Renal pelvis (tissue), 12 donors: Measurements from ENCODE around the gene GRAMD1A. TPM values are rescaled to one million over a fixed set of nuclear protein-coding genes. Genes with fewer than 3 reads are reported as not detected.
"Not testable (repeated sequence)": the region's sequence is repeated elsewhere in the genome, so short reads cannot be mapped to it uniquely, and the experiment has no call there.

Experiments used
- DNase-seq: peaks from one replicate; pipeline ENCODE4 v3.0.0-alpha.2; 2013
- long read RNA-seq, 16 experiments: transcript quantifications; one replicate each; lab custom pipeline, GENCODE V29; 2026
- polyA plus RNA-seq, 3 donors: library from polyadenylated mRNA; unstranded; fragments of 120-200 nt; gene quantifications; one replicate each; pipeline ENCODE4 v1.2.1, GENCODE V29; 2013; ENCODE audit not compliant: insufficient read length in 3 of 3

GRAMD1A gene
- polyA plus RNA-seq: 10 to 100 TPM; 54.9 to 72.8 (median 65.6) TPM
- long read RNA-seq, donor 1, partial matches to known transcripts: 0 of 5 reads
- long read RNA-seq, donor 1, other reads (novel, unspliced or antisense): 5 of 5 reads
- long read RNA-seq, donor 2, partial matches to known transcripts: 0 of 11 reads
- long read RNA-seq, donor 2, other reads (novel, unspliced or antisense): 11 of 11 reads
- long read RNA-seq, donor 3, partial matches to known transcripts: 0 of 2 reads
- long read RNA-seq, donor 3, other reads (novel, unspliced or antisense): 0 of 2 reads
- long read RNA-seq, donor 4, partial matches to known transcripts: 5 of 16 reads
- long read RNA-seq, donor 4, other reads (novel, unspliced or antisense): 8 of 16 reads
- long read RNA-seq, donor 5, partial matches to known transcripts: 0 of 6 reads
- long read RNA-seq, donor 5, other reads (novel, unspliced or antisense): 6 of 6 reads
- long read RNA-seq, donor 6, partial matches to known transcripts: 0 of 9 reads
- long read RNA-seq, donor 6, other reads (novel, unspliced or antisense): 6 of 9 reads
- long read RNA-seq, donor 7, partial matches to known transcripts: 15 of 17 reads
- long read RNA-seq, donor 7, other reads (novel, unspliced or antisense): 0 of 17 reads
- long read RNA-seq, donor 8, partial matches to known transcripts: 0 of 13 reads
- long read RNA-seq, donor 8, other reads (novel, unspliced or antisense): 12 of 13 reads
- long read RNA-seq, donor 9, partial matches to known transcripts: 0 of 9 reads
- long read RNA-seq, donor 9, other reads (novel, unspliced or antisense): 9 of 9 reads
- long read RNA-seq, donor 10, partial matches to known transcripts: 0 of 7 reads
- long read RNA-seq, donor 10, other reads (novel, unspliced or antisense): 5 of 7 reads
- long read RNA-seq, donor 11, partial matches to known transcripts: 0 of 6 reads
- long read RNA-seq, donor 11, other reads (novel, unspliced or antisense): 5 of 6 reads
- long read RNA-seq, donor 12, partial matches to known transcripts: 0 of 28 reads
- long read RNA-seq, donor 12, other reads (novel, unspliced or antisense): 22 of 28 reads
- long read RNA-seq, donor 13, partial matches to known transcripts: 5 of 5 reads
- long read RNA-seq, donor 13, other reads (novel, unspliced or antisense): 0 of 5 reads
- long read RNA-seq, donor 14: 0 reads
- long read RNA-seq, donor 15, partial matches to known transcripts: 0 of 16 reads
- long read RNA-seq, donor 15, other reads (novel, unspliced or antisense): 12 of 16 reads
- long read RNA-seq, donor 16, partial matches to known transcripts: 0 of 8 reads
- long read RNA-seq, donor 16, other reads (novel, unspliced or antisense): 5 of 8 reads

DNA sequence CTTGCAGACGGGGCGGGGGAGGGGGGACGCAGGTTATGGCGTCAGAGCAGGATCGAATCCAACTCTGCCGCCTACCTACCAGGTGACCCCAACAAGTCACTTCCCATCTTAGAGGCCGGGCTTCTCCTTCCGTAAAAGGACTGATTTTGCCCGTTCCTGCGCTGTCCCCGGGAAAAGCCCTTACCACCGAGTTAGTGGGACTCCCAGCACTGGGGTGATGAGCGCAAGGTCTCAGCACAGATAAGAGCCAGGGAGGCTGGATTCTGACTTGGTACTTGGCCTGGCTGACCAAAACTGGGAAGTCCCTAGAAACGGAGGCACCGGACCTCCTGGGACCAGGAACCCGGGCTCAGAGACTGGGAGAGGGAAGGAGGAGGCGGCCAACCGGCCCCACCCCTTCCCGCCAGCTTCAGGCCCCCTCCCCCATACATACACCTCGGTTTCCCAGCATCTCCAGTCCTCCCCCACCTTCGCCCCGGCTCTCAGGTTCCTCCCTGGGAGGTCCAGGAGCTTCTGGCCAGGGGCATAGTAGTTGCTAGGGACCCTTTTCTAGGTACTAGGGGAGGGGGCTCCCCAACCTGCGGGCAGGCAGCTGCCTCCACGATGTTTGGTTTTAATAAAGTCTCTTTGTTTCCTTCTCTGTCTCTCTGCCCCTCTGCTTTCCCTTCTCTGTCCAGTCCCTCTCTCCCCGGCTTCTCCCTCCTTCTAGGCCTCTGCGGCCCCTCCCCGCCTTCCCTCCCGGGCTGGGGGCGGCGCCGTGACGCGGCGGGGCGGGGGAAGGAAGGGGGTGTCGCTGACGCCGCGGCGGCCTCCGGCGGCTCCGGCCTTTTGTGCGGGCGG, at the start of gene GRAMD1A:
TSS of gene GRAMD1A (plus strand) at position 826 of the 840 bp plus-strand sequence. CDS start 156 bp downstream, outside the sequence.
- DNase-seq: peak; percentile 91

DNA sequence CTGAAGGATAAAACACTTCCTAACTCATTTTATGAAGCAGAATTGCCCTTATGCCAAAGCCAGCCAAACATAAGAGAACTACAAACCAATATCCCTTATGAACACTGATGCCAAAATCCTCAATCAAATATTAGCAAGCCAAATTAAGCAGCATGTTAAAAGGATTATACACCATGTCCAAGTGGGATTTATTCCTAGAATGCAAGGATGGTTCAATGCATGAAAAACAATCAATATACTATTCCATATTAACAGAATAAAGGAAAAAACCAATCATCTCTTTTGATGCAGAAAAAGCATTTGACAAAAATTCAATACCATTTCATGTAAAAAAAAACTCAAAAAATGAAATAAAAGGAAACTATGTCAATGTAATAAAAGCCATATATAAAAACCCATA, 47.0 kb upstream of the GRAMD1A start:
- DNase-seq: no peak

DNA sequence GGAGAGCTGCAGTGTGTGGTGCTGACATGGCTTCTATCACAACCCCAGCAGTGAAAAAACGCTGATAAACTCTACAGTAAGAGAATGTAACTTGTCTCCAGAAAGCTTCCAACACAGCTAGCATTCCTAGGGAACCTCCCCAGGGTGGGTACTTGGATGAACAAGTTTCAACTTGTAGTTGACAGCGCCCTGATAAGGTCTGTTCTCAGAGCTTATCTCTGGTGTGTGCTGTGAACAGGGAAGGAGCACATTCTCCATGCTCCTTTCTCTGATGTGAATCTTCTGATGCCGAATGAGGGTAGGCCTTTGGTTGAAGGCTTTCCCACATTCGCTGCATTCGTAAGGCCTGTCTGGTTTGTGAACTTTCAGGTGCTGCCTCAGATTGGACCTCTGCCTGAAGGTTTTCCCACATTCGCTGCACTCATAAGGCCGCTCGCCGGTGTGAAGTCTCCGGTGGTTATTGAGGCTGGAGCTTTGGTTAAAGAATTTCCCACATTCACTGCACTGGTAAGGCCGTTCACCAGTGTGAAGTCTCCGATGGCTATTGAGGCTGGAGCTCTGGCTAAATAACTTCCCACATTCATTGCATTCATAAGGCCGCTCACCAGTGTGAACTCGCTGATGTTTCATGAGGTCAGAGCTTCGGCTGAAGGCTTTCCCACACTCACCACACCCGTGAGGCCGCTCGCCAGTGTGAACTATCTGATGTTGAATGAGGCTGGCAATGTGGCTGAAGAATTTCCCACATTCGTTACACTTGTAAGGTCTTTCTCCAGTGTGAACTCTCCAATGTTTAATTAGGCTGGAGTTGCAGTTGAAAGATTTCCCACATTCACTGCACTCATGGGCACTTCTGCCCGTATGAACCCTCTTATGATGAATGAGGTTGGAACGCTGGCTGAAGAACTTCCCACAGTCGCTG, 42.0 kb upstream of the GRAMD1A start:
- no peak for DNase-seq

DNA sequence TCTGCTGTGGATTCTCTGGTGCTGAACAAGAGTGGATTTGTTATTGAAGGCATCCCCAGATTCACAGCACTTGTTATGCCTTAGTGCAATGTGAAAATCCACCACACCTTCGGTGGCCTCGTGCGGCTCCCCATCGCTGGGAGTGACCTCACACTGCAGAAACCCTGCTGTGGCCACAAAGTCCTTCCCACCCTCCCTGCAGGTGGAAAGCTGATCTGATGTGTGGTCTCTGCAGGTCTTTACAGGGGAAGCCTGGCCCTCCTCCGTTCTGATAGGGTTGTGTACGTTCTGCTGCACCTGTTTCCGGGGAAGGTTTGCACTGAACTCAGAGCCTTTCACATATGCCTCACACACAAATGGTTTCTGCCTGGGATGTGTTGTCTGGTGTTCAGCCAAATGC, 41.1 kb upstream of the GRAMD1A start:
- DNase-seq: no peak

DNA sequence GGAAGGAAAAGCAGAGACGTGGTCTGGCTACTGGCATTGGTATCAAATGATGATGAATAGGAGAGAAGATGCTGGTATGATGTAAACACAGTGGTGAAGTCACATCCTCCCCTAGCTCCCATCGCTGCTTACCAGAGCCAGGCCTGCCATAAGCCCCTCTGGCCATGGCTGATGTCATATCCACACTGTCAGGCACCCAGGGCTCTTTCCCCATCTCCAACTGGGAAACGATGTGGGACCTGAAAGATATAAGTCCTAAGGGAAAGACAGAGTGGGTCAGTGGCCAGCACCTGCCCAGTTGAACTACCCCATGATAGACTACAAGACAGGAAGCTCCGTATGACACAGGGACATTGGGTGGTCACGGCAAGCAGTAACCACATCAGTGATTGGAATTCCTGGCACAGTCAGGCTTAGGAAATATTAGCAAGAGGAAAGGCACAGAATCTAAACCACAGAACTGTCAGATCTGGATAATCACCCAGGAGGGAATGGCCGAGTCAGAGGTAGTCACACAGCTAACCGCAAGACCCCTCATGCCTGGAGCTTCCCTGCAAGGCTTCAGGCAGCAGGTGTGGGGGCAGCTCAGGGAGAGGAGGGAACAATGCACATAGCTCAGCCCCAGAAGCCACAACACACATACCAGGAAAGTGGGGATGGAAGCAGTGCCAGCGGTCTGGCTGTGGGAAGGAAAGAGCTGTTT, 39.9 kb upstream of the GRAMD1A start:
- DNase-seq: no peak

DNA sequence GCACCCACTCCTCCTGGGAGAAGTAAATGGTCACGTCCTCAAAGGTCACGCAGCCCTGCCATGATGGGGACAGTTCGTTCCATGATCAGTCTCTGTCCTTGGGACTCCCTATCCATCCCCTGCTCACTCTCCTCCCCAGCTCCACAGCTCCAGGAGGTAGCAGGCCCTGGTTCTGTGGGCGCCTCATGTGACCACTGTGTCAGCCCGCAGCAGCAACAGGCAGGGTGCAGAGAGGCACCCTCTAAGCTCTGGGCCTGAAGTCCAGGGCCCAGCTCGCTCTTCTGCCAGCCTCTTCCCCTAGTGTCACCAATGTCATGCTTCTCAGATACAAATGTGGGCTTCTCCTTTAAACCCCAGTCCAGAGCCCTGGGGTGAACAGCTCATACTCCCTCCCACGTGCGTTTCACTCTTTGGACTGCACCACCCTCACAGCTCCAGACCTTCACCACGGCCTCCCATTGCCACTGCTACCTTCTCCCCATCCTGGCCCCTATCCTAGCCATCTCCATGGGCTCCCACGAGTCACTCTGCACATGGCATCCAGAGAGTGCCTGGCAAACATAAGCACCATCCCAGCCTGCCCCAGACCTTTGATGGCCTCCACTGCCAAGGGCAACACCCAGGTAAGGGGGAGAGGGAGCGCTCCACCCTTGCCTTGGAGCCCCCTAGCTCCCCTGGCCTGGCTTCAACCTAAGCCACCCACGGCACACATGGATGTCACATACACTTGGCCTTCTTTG, 39.0 kb upstream of the GRAMD1A start:
- no peak for DNase-seq

DNA sequence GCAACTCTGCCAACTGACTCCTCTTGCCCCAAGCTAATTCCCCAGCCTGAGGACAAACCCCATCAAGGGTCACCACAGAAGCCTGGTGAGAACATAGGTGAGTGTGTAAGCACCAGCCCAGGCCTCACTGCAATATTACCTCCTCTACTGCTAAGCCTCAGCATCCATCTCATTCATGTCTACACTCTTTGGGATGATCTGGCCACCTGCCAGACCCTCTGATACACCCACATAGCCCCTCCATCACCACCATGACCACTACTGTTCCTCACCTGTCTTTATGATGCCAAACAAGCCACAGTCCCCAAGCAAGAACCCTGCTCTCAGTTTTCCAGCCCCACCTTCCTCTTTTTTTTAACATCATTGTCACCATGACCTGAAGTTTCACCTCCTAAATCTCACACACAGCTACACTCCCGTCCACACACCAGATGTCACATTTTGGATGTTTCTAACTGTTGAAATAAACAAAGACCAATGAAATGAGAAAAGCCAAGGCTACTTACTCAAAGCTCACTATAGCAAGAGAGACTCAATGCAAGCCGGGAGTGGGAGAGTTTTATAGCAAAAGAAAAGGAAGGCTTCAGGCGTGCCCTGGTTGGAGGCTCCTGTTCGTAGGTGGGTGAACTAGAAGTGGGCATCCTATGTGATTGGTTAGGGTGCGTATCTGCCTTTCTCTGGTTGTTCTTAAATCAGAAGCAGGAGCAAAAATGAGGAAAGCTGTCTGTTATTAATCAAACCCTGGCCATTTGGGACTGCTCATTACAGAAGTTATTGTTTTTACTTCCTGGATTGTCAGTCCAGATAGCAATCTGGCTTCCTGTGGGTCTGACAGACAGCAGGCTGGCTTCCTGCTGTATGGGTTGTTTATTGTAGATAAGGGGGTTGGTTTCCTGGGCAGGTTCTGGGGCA, 38.1 kb upstream of the GRAMD1A start:
- DNase-seq: no peak

DNA sequence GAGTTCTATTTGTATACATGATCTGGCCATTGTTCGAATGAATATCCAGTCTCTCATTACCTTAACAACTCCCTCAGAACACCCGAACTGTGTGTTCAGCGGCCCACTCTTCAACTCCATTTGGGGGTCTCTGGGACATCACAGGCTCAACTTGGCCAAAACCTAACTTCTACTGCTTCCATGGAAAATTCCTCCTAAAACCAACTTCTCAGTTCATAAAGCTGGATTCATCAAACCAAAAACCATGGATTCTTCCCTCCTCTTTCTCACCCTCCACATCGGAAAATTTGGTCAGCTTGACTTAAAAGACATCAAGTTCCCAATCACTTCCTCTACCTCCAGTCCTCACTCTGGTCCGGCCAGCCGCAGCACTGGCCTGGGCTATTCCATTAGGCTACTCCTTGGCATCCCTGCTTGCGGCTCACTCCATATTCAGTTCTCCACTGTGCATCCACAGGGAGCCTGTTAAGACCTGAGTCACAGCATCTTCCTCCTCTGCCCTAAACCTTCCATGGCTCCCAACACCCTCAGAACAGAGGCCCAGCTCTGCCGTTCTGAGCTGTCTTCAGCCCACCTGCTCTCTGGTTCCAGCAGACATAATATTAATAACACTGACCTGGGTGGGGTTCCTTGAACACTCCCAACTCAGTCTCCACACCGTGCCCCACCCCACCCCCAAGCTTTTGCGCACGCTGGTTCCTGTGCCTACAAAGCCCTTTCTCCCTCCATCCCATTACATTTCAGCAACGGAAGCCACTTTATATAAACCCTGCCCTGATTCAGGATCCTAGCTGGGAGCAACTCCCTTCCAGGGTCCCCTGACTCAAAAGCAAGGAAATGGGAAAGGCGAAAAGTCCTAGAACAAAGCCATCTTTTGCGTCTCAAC, 37.2 kb upstream of the GRAMD1A start:
- no peak for DNase-seq

DNA sequence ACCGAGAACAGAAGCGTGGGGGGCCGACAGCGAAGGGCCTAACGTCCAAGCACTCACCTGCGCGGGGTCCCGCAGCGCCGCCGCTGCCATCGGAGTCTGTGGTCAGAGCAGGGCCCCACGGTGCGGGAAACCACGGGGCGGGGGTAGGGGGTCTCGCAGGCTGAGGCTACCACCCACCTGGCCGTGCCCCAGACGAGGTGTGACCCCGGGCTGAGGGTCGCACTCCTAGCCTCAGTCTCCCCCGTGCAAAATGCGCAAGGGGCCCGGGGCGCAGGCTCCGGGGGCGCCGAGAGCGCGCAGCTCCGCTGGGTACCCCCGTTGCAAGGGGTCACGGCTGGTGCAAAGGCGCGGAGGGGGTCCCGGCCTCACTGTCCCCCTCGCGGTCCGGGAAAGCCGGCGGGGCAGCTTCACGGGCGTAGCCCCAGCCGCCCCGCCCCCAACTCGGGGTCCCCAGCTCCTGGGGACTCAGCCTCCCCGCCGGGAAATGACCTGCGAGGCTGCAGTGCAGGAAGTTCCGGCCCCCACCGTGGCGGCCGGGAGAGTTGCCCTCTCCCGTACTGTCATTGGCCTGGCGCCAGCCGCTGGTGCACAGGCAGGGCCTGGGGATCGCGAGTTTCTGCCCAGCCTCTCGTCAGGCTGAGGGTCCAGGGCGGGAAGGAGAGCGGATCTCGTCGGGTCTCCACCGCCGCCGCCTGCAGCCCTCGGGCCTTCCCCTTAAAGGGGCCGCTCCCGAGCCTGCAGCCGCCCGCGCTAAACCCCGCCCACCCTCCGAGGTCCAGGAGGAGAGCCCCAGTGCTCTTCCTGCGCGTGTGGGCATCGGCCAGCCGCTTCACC, 36.3 kb upstream of the GRAMD1A start, which contains the start of gene ZNF792:
TSS of gene ZNF792 (minus strand) at position 657 of the 834 bp plus-strand sequence. CDS start at position 90, 567 bp downstream.
- peak; percentile 63 for DNase-seq

DNA sequence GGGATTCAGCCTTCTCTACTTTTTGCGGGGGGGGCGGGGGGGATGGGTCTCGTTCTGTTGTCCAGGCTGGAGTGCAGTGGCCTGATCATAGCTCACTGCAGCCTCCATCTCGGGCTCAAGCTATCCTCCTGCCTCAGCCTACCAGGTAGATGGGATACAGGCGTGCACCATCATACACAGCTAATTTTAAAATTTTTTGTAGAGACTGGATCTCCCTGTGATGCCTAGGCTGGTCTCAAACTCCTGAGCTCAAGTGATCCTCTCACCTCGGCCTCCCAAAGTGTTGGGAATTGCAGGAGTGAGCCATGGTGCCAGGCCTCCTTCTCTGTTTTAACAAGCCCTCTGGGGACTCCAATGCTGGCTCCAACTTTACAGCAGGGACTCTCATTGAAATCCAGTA, 35.5 kb upstream of the GRAMD1A start:
- no peak for DNase-seq

DNA sequence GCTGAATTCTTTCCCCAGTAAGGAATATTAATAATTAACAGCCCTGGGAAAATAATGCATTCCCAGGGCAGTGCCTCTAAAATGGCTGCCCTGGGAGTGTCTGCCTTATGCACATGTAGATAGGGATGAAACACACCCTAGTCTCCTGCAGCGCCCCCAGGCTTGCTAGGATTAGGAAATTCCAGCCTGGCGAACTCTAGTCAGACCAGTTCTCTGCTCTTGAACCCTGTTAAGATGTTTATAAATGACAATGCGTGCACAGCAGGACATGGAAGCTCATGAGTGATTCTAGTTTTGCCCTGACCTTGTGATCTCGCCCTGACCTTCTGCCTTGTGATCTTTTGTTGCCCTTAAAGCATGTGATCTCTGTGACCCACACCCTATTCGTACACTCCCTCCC, 34.6 kb upstream of the GRAMD1A start:
- DNase-seq: not testable (repeated sequence)

DNA sequence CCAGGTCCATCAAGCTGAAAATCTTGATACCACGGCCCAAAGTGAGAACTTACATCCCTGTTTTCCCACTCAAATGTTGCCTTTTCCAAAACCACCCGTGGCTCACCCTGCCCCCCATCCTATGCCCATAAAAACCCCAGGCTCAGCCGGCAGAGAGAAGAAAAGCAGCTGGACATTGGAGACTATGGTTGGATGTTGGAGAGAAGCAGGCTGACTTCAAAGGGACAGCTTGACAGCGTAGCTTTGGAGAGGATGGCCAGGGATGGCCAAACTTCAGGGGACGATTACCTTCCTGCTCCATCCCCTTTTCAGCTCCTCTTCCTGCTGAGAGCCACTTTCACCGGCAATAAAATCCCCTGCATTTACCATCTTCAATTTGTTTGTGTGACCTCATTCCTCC, 32.6 kb upstream of the GRAMD1A start:
- DNase-seq: no peak

DNA sequence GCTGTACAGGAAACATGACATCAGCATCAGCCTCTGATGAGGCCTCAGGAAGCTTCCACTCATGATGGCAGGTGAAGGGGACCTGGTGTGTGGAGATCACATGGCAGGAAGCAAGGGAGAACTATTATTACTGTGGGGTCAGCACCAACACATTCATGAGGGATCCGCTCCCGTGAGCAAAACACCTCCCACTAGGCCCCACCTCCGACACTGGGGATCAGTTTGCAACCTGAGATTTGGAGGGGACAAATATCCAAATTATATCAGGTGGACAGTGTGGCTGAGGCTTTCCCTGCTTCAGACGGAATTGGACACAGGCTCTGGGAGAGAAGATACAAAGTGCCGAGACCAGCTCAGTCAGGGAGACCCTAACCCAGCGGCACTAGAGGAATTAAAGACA, 30.4 kb upstream of the GRAMD1A start:
- no peak for DNase-seq

DNA sequence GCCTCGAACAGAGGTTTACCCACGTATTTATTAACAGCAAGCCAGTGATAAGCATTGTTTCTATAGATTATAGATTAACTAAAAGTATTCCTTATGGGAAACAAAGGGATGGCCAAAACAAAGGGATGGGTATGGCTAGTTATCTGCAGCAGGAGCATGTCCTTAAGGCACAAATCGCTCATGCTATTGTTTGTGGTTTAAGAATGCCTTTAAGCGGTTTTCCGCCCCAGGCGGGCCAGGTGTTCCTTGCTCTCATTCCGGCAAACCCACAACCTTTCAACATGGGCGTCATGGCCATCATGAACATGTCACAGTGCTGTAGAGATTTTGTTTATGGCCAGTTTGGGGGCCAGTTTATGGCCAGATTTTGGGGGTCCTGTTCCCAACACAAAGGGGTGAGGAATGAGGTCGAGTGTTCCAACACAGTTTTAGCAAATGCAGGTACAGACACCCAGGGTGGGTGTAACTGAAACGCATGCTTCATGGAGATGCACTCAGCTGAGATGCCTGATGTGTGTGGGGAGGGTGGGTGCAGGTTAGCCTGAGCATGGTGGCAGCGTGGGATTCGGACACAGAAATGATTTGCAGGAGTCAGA, 29.8 kb upstream of the GRAMD1A start:
- not testable (repeated sequence) for DNase-seq
